Measurements from ENCODE around the gene TNFRSF6B. TPM values are rescaled to one million over a fixed set of nuclear protein-coding genes. Genes with fewer than 3 reads are reported as not detected.

Gene TNFRSF6B
- total and polyA plus RNA-seq, 4 donors = 2.1 to 73.9 (median 8.7) TPM

- Histone ChIP-seq H3K27me3 (ENCODE audit: control insufficient read depth in 1 of 2, insufficient read depth in 2 of 2, low read length in 1 of 2) (no peaks in the 10 kb centered on the region), H3K4me3 (ENCODE audit: low read length in 2 of 2) (no peak overlapping the region), H3K27ac (ENCODE audit: low read depth in 1 of 2, low read length in 2 of 2) (no peak overlapping the region), H3K4me1 (ENCODE audit: control insufficient read depth in 1 of 2, insufficient read depth in 2 of 2, low read length in 2 of 2) (no peaks in the 10 kb centered on the region), H3K9me3 (ENCODE audit: control insufficient read depth, low read length) (no peaks in the 10 kb centered on the region), H3K36me3 (ENCODE audit: control insufficient read depth in 1 of 2, insufficient read depth in 2 of 2, low read length in 1 of 2) (no peaks in the 10 kb centered on the region)
- intact Hi-C loops (cut with DNase I) = no loop called here
- WGBS, 2 donors = 79 to 84% methylated on average over 8 of the region's 8 CpGs
- DNase-seq (no peak), ATAC-seq (ENCODE audit: low FRiP score) (no peak)
These were observed 35.8 kb upstream of the TNFRSF6B start for GRCh38 chr20:63660622-63661021.

- DNase-seq = no peak
- WGBS, 2 donors = 95% methylated on average over 22 of the region's 22 CpGs
- no peak for ATAC-seq (ENCODE audit: low FRiP score)
- intact Hi-C loops (cut with DNase I) = no loop called here
- Histone ChIP-seq H3K4me3 (ENCODE audit: low read length in 2 of 2) (no peak overlapping the region), H3K4me1 (ENCODE audit: control insufficient read depth in 1 of 2, insufficient read depth in 2 of 2, low read length in 2 of 2) (no peaks in the 10 kb centered on the region), H3K9me3 (ENCODE audit: control insufficient read depth, low read length) (no peaks in the 10 kb centered on the region), H3K27ac (ENCODE audit: low read depth in 1 of 2, low read length in 2 of 2) (no peak overlapping the region), H3K36me3 (ENCODE audit: control insufficient read depth in 1 of 2, insufficient read depth in 2 of 2, low read length in 1 of 2) (no peaks in the 10 kb centered on the region), H3K27me3 (ENCODE audit: control insufficient read depth in 1 of 2, insufficient read depth in 2 of 2, low read length in 1 of 2) (no peaks in the 10 kb centered on the region)
These were observed 35.3 kb upstream of the TNFRSF6B start for GRCh38 chr20:63661108-63661507.

GRCh38 chr20:63661959-63662812, 34.3 kb upstream of the TNFRSF6B start:
- ATAC-seq (ENCODE audit: low FRiP score) (no peak), DNase-seq (no peak)
- Histone ChIP-seq H3K36me3 (ENCODE audit: control insufficient read depth in 1 of 2, insufficient read depth in 2 of 2, low read length in 1 of 2) (peaks cover 0 to under 1% of the 10 kb centered on the region in 2 donors), H3K4me1 (ENCODE audit: control insufficient read depth in 1 of 2, insufficient read depth in 2 of 2, low read length in 2 of 2) (no peaks in the 10 kb centered on the region), H3K4me3 (ENCODE audit: low read length in 2 of 2) (no peak overlapping the region), H3K27me3 (ENCODE audit: control insufficient read depth in 1 of 2, insufficient read depth in 2 of 2, low read length in 1 of 2) (no peaks in the 10 kb centered on the region), H3K9me3 (ENCODE audit: control insufficient read depth, low read length) (no peaks in the 10 kb centered on the region), H3K27ac (ENCODE audit: low read depth in 1 of 2, low read length in 2 of 2) (no peak overlapping the region)
- intact Hi-C loops (cut with DNase I) = no loop called here
- WGBS, 2 donors = 93 to 94% methylated on average over 33 of the region's 33 CpGs

GRCh38 chr20:63662813-63663189, 33.7 kb upstream of the TNFRSF6B start:
- no peaks in the 10 kb centered on the region for H3K4me1 ChIP-seq (ENCODE audit: control insufficient read depth in 1 of 2, insufficient read depth in 2 of 2, low read length in 2 of 2)
- ATAC-seq (ENCODE audit: low FRiP score) (no peak), DNase-seq (no peak)
- peaks cover 0 to 4% of the 10 kb centered on the region in 2 donors for H3K36me3 ChIP-seq (ENCODE audit: control insufficient read depth in 1 of 2, insufficient read depth in 2 of 2, low read length in 1 of 2)
- 88 to 92% methylated on average over 9 of the region's 9 CpGs for WGBS, 2 donors
- intact Hi-C loops (cut with DNase I) = no loop called here
- no peak overlapping the region for H3K4me3 ChIP-seq (ENCODE audit: low read length in 2 of 2)
- no peaks in the 10 kb centered on the region for H3K9me3 ChIP-seq (ENCODE audit: control insufficient read depth, low read length)
- no peaks in the 10 kb centered on the region for H3K27me3 ChIP-seq (ENCODE audit: control insufficient read depth in 1 of 2, insufficient read depth in 2 of 2, low read length in 1 of 2)
- H3K27ac ChIP-seq (ENCODE audit: low read depth in 1 of 2, low read length in 2 of 2) = no peak overlapping the region

GRCh38 chr20:63663332-63664066, 33.0 kb upstream of the TNFRSF6B start:
- intact Hi-C loops (cut with DNase I) = no loop called here
- Histone ChIP-seq H3K36me3 (ENCODE audit: control insufficient read depth in 1 of 2, insufficient read depth in 2 of 2, low read length in 1 of 2) (peaks cover 0 to 4% of the 10 kb centered on the region in 2 donors), H3K4me1 (ENCODE audit: control insufficient read depth in 1 of 2, insufficient read depth in 2 of 2, low read length in 2 of 2) (no peaks in the 10 kb centered on the region), H3K9me3 (ENCODE audit: control insufficient read depth, low read length) (no peaks in the 10 kb centered on the region), H3K4me3 (ENCODE audit: low read length in 2 of 2) (no peak overlapping the region), H3K27ac (ENCODE audit: low read depth in 1 of 2, low read length in 2 of 2) (no peak overlapping the region), H3K27me3 (ENCODE audit: control insufficient read depth in 1 of 2, insufficient read depth in 2 of 2, low read length in 1 of 2) (no peaks in the 10 kb centered on the region)
- WGBS, 2 donors = 92 to 93% methylated on average over 26 of the region's 26 CpGs
- DNase-seq (no peak), ATAC-seq (ENCODE audit: low FRiP score) (no peak)

GRCh38 chr20:63664143-63664851, 32.2 kb upstream of the TNFRSF6B start:
- no peak overlapping the region for H3K27ac ChIP-seq (ENCODE audit: low read depth in 1 of 2, low read length in 2 of 2)
- DNase-seq (no peak), ATAC-seq (ENCODE audit: low FRiP score) (no peak)
- intact Hi-C loops (cut with DNase I) = no loop called here
- peaks cover 0 to 4% of the 10 kb centered on the region in 2 donors for H3K36me3 ChIP-seq (ENCODE audit: control insufficient read depth in 1 of 2, insufficient read depth in 2 of 2, low read length in 1 of 2)
- no peak overlapping the region for H3K4me3 ChIP-seq (ENCODE audit: low read length in 2 of 2)
- no peaks in the 10 kb centered on the region for H3K27me3 ChIP-seq (ENCODE audit: control insufficient read depth in 1 of 2, insufficient read depth in 2 of 2, low read length in 1 of 2)
- no peaks in the 10 kb centered on the region for H3K4me1 ChIP-seq (ENCODE audit: control insufficient read depth in 1 of 2, insufficient read depth in 2 of 2, low read length in 2 of 2)
- H3K9me3 ChIP-seq (ENCODE audit: control insufficient read depth, low read length) = no peaks in the 10 kb centered on the region
- 87 to 89% methylated on average over 21 to 22 of the region's 22 CpGs for WGBS, 2 donors

- no peak overlapping the region for H3K4me3 ChIP-seq (ENCODE audit: low read length in 2 of 2)
- H3K36me3 ChIP-seq (ENCODE audit: control insufficient read depth in 1 of 2, insufficient read depth in 2 of 2, low read length in 1 of 2) = peaks cover 0 to 4% of the 10 kb centered on the region in 2 donors
- ATAC-seq (ENCODE audit: low FRiP score) (no peak), DNase-seq (no peak)
- H3K27ac ChIP-seq (ENCODE audit: low read depth in 1 of 2, low read length in 2 of 2) = no peak overlapping the region
- no peaks in the 10 kb centered on the region for H3K9me3 ChIP-seq (ENCODE audit: control insufficient read depth, low read length)
- no peaks in the 10 kb centered on the region for H3K4me1 ChIP-seq (ENCODE audit: control insufficient read depth in 1 of 2, insufficient read depth in 2 of 2, low read length in 2 of 2)
- H3K27me3 ChIP-seq (ENCODE audit: control insufficient read depth in 1 of 2, insufficient read depth in 2 of 2, low read length in 1 of 2) = no peaks in the 10 kb centered on the region
- intact Hi-C loops (cut with DNase I) = no loop called here
- 57 to 65% methylated on average over 13 to 18 of the region's 18 CpGs for WGBS, 2 donors
These were observed 31.4 kb upstream of the TNFRSF6B start for GRCh38 chr20:63664861-63665594.

GRCh38 chr20:63665708-63666107, 30.7 kb upstream of the TNFRSF6B start:
- Histone ChIP-seq H3K27me3 (ENCODE audit: control insufficient read depth in 1 of 2, insufficient read depth in 2 of 2, low read length in 1 of 2) (no peaks in the 10 kb centered on the region), H3K36me3 (ENCODE audit: control insufficient read depth in 1 of 2, insufficient read depth in 2 of 2, low read length in 1 of 2) (peaks cover 0 to 4% of the 10 kb centered on the region in 2 donors), H3K4me1 (ENCODE audit: control insufficient read depth in 1 of 2, insufficient read depth in 2 of 2, low read length in 2 of 2) (no peaks in the 10 kb centered on the region), H3K4me3 (ENCODE audit: low read length in 2 of 2) (no peak overlapping the region), H3K27ac (ENCODE audit: low read depth in 1 of 2, low read length in 2 of 2) (no peak overlapping the region), H3K9me3 (ENCODE audit: control insufficient read depth, low read length) (no peaks in the 10 kb centered on the region)
- DNase-seq = no peak
- no peak for ATAC-seq (ENCODE audit: low FRiP score)
- WGBS, 2 donors = 95 to 97% methylated on average over 14 of the region's 14 CpGs
- intact Hi-C loops (cut with DNase I) = no loop called here
